Stimulated activated CD4-positive, alpha-beta T cell treated with anti-CD3 and anti-CD28 coated beads, TNF-alpha, amount 100 ng/mL, for 4 hours (primary cell): Measurements from ENCODE around the gene KYNU.
"Not testable (repeated sequence)": the region's sequence is repeated elsewhere in the genome, so short reads cannot be mapped to it uniquely, and the experiment has no call there.

ENCODE experiments used
- DNase-seq, 3 experiments: peaks; one replicate each; pipeline ENCODE4 v3.0.0-alpha.2; 2020; ENCODE audit warnings: low read depth in 3 of 3

The KYNU gene

DNA sequence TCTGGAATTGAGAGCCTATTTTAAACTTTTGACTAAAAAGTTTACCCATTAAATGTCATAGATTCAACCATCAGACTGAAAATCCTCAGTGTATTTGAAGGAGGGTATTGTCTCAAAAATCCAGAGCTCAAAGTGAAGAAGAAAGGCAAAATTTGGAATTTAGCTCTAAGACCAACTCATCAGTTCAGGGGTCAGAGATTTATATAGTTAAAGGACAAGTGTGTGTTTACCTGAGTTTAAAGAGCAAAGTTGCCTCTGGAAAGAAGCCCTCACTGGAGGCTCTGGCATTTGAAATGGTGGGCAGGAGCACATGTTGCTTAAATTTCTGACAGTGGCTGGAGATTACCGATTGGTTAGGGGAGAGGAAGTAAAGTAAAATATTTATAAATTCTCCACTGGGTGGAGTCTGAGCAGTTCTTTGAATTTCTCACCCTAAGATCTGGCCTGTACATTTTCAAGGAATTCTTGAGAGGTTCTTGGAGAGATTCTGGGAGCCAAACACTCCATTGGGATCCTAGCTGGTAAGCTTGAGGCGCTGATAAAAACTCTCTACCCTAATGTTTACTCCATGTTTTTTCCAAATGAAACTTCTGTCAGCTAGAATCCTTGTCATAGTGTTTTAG lies at the start of gene KYNU:
TSS of gene KYNU (plus strand) at position 449 of the 623 bp plus-strand sequence. CDS start 7,704 bp downstream, outside the sequence.
- no peak for DNase-seq

DNA sequence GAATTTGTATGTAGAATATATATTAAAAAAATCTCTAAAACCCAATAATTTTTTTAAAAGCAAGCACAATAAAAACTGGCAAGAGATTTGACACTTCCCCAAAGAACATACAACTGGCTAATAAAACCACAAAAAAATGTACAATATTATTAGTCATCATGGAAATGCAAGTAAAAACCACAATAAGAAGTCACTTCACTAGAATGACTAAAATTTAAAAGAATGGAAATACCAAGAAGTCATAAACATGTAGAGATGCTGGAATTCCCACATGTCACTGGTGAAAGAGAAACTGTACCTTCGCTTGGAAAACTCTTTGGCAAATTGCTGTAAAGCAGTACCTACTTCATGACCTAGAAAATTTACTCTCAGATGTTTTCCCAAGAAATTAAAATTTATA lies 43.4 kb upstream of the KYNU start:
- DNase-seq = no peak

DNA sequence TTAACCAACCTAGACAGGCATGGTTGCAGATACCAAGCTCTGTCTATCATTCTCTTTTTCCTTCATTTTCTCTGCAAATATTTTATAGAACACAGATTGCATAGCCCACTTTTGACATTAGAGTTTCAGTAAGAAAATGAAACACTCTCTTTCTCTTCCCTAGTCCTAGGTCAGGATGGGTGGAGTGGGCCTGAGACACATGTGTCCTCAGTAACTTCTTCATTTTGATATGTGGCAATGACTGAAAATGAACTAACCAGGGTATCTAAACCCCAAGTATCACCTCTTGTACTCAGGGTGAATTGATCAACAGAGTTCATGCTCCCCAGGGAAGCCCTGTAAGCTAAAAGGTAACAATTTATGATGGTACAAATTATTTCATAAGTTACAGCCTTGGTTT lies 37.0 kb upstream of the KYNU start:
- DNase-seq = no peak

DNA sequence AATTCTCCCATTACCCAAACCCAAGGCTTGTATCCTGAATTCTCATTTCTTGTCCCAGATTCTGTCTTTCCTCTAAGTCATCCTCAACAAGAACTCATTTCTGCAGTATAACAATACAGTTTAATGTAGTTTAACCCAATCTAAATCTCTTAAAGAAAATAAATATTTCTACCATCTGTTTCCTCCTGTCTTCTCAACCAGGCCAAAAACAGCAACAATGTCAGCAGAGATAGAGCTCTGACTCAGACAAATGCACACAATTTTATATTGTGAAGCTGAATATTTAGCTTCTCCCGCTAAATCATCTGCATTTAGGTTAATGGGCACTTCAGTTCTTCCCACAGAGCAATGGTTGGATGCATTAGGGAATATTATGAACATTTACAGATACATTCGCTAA lies 35.7 kb upstream of the KYNU start:
- DNase-seq = no peak

DNA sequence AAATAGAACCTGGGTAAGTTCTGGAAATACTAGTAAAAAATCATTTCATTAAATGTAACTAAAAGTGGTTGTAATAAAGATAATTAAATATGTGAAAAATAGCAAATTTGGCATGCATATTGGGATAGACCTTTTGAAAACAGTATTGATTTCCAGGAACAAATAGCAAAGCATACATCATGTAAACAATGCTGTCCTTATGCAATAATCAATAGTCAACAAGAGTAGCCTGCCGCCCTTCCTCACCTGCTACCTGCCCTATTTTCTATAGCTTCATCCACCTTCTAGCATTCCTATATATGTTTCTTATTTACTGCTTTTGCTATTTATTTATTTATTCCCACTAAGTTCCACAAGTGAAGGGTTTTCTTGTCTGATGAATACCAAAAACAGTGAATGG lies 35.1 kb upstream of the KYNU start:
- no peak for DNase-seq

DNA sequence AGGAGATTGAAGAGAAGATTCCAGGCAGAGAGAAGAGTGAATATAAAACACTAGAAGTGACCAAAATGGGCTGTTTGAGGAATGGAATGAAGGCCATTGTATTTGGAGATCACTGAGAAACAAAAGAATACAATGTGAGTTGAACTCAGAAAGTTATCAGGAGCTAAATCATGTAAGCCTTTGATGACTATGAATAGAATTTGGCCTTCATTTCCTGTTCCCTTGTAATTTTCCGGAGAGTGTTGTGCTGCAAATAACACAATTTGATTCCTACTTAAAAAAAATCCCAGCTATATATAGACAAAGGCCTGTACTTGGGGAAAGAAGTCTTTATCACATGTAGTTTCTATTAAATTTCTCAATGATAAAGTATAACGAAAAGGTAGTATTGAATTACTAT lies 33.7 kb upstream of the KYNU start:
- DNase-seq = no peak

DNA sequence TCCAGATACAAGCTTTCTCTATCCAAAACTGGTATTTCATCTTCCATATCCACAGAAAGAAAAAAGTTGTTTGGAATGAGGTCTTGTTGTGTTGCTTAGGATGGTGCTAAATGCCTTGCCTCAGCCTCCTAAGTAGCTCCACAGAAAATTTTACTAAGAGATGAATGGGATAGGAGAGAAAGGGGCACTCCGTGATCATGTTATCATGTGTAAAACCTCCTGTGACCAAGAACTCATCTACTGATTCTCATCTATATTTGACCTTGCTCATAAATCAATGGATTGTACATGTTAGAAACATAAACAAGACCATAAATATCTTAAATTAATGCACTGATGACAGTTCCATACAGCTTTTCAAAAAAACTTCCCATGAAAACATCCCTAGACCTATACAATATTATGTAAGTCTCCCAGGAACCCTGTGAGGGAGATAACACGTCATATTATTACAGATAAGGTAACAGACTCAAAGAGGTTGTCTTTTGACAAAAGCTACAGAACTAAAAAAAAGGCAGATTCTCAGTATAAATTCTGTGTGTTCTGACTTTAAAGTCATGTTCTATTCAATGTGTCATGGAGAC lies 29.3 kb upstream of the KYNU start:
- no peak for DNase-seq

DNA sequence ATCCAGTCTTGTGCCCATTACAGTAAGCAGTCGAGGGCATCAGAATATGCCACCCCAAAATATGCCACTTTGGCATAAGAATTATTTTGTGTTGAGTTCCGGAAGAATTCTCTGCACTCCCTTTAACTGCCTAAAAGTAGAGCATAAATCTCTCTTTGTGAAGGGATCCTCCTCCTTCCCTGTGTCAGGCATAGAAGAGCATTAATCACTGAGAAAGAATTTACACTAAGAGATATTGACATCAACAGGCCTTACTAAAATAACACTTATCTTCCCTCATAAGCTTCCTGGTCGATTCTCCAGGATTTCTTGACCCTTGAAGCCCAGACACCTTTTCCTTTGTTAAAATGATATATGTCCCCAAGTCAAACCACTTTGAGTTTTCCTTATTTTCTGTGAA lies 27.6 kb upstream of the KYNU start:
- DNase-seq = no peak

DNA sequence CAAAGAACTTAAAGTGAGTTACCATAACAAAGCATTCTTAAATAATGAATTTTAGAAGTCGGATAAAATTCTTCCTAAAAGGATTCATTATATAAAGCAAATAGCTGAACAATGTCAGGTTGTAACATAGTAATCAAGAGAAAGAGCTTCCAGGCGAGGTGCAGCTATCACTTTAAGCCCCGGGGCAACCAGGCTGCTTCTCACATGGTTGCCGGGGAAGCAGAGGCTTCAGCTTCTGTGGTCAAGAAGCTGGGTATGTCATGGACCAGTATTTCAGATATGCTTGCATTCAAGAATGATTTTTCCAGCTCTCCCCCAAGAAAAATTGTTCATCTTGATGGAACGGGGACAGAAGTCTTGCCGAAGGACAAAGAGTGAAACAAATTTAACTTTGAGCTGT lies 23.6 kb upstream of the KYNU start:
- no peak for DNase-seq

DNA sequence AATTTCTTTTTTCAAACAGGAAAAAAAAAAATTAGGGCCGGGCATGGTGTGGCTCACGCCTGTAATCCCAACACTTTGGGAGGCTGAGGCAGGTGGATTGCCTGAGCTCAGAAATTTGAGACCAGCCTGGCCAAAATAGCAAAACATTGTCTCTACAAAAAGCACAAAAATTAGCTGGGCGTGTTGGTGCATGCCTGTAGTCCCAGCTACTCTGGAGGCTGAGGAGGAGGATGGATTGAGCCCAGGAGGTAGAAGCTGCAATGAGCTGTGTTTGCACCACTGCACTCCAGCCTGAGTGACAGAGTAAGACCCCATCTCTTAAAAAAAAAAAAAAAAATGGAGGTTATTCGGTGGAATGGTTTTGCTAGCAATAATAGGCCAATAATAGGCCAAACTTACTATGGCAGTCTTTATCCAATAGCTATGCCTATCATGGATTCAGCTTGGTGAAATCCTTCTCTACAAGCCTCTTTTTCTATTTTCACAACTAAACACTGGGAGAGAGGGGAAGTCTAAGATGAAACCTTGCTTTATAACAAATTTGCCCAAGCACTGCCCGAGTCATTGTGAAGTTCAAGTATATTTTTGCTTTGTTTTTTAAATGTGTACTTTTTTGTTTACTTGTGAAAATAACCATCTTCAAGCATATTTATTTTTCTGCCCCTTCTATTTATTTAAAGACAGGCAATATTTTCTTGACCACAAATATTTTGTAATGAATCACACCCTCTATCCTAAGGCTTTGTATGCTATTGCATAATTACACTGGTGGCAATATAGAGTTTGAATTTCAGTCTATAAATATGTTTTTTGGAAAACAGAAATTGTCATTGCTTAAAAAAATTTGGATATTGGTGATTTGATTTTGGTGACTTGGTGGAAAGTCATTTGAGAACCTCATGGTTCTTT lies 20.0 kb upstream of the KYNU start:
- DNase-seq = no peak

DNA sequence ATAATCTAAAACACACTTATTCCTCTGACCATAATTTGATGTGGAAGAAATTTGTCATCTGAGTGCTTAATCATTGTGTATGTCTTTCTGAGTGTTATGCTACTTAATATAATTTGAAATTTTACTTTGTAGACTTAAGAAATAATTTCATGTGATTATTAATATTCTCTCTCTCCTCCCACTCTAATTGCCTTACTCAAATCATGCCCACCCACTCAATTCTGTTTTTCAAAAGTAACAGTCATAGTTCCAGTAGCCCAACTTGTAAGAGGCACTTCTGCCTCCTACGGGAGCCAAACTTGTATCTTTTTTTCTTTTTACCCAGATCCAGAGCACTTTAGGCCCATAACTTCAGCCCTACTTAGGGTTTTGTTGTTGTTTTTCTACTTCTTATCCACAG lies 18.5 kb upstream of the KYNU start:
- DNase-seq = no peak

DNA sequence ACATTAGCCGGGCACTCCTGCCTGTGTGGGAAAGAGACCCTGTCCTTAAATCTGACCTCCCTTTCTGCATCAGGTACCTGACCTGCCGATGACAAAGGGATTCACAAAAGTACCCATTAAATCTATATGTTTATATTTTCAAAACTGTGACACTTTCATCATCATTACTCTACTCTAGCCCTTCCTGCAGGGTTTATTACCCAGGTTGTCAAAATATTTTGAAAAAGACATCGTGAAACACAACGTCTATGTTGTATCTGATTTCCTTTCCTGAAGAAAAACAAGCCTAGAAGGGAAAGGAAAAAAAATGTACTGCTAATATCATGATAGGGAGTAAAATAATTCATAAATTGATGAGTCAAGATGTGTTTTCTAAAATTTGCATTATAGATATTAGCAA lies 15.2 kb upstream of the KYNU start:
- no peak for DNase-seq

DNA sequence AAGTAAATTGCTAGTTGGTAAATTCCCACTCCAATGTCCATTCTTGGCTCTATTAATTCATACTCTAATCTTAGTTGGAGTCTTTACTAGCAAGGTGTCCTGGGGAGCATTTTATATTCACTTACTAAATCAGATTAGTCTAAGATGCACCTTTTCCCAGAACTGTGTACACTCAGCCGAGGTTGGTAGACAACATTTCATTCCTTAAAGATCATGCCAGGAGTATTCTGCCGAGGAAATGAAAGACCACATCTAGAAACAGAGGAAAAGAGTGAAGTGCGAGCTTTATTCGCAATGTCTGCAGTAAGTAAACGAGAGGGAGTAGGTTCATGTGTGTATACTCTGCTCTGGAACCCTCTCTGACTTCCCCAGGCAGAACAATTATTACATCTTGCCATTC lies 14.6 kb upstream of the KYNU start:
- no peak for DNase-seq

DNA sequence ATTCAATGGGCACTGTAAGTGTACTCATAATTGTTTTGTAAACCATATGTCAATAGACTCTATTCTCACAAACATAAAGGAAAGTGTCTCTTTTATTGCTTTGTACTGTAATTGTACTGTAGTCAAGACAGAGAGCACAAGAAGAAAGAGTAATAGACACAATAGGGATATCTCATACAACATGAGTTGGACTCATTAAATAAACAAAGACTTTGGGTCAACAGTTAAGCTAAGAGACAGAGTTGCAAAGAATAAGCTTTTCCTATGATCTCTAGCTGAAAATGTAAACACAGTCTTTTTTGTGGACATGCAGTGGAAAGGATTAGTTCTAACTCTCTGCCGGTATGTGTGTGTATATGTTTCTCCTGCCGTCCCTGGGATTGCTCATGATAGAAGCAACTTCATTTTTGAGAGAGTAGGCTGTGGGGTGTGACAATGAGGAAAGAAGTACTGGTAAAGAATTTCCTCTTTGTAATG lies 13.9 kb upstream of the KYNU start:
- no peak for DNase-seq

DNA sequence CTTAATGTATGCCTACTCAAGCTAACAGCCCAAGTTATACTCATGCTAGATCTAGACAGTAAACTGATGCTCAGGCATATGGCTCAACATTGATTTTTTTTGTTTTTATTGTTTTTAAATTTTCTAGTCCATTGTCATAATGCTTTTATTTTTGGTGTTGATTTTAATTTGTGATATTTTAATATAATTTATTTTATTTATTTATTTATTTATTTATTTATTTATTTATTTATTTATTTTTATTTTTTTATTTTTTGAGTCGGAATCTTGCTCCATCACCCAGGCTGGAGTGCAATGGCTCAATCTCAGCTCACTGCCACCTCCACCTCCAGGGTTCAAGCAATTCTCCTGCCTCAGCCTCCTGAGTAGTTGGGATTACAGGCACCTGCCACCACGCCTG lies 12.9 kb upstream of the KYNU start:
- not testable (repeated sequence) for DNase-seq

DNA sequence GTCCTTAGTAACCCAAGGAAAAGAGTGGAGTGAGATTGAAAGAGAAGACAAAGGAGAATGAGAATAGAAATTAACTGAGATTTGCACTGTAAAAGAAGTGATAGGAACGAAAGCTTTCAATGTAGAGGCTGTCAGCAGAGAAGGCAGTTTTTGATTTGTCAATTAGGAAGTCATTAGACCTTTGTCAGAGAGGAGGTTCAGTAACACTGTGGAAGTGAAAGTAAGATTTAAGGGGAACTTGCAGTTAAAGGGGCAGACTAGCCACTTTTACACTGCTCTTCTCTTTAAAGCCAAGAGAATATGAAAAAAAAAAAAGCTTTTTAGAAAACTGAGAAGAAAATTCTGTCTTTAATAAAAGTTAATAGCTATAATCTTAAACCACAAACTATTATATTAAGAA lies 11.5 kb upstream of the KYNU start:
- no peak for DNase-seq

DNA sequence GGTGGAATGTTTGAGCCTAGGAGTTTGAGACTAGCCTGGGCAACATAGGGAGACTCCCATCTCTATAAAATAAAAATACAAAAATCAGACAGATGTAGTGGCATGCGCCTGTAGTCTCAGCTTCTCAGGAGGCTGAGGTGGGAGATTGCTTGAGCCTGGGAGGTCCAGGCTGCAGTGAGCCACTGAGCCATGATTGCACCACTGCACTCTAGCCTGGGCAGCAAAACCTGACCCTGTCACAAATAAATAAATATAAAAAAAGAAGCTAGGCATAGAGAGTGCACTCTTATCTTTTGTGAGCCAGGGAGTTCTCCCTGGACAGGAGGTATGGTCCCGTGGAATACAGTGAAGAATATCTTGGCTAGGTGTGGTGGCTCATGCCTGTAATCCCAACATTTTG lies 11.0 kb upstream of the KYNU start:
- no peak for DNase-seq

DNA sequence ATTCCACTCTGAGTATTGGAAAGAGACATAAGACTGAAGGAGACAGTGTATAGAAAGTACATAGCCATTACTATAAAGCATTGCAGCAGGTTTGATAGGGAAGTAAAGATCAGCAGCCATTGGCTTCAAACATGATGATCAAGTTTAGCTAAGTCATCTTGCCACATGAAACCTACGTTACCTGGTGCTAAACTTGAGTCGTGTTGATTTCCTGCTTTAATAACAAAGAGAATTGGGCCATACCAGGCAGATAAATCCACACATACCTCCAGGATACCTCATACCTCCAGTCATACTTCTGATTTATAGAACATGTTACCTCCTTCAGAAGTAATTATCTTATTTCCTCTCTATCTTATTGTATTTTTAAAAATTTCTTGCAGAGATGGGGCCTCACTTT lies 10.3 kb upstream of the KYNU start:
- no peak for DNase-seq

DNA sequence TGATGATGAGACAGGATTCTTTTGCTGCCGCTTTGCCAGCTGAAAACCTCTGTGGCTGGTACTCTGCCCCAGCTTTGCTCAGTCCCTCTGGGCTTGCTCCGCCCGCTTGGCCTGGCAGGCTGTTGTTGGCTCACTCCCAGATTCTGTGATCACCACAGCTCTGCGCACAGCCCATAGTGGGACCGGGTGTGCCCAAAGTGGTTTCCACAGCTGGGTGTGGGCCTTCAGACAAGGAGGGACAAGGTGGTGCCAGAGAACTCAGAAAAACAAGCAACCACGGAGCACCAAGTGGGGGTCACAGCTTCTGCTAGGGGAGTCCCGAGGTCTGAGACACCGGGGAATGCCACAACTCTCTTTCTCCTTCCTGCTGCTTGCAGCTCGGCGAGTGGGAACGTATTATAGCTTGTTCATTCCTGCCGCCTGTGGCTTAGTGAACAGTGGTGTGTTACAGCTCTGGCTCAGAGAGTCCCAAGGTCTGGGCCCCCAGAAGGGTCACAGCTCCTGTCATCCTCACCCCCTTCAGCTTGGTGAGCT lies 9.2 kb upstream of the KYNU start:
- no peak for DNase-seq

DNA sequence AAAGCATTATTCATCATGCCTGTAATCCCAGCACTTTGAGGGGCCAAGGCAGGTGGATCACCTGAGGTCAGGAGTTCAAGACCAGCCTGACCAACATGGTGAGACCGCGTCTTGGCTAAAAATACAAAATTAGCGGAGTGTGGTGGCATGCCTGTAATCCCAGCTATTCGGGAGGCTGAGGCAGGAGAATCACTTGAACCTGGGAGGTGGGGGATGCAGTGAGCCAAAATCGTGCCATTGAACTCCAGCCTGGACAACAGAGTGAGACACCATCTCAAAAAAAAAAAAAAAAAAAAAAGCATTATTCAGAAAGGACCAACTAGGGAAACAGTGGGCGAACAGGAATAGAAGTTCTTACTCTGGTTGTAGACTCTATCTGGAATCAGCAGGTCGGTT lies 8.4 kb upstream of the KYNU start:
- not testable (repeated sequence) for DNase-seq

DNA sequence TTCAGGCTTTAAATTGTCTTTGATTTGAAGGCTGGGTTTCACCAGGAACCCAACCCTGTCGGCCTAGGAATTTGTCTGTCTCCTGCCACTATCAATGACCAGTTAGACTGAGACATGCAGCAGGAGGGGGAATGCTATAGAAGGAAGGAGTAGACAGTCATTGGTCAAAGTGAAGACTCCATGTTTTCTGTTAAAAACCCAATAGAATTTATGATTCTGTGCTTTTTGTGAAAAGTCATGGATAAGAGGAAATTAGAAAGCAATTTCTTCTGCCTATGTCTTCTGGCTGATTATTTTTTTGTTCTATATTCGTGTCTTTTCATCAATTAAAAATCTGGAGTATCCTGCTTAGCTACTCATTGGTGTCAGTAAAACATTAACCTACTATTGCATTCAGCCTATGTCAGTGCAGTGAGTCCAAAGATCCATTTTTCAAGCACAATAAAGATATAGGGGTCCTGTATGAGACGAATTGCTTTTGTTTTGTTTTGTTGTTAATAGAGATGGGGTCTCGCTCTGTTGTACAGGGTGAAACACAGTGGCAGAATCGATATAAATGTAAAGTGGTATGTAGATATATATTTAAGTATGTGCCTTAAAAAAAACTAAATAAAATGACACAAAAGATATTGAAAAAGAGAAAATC lies 7.9 kb upstream of the KYNU start:
- no peak for DNase-seq

DNA sequence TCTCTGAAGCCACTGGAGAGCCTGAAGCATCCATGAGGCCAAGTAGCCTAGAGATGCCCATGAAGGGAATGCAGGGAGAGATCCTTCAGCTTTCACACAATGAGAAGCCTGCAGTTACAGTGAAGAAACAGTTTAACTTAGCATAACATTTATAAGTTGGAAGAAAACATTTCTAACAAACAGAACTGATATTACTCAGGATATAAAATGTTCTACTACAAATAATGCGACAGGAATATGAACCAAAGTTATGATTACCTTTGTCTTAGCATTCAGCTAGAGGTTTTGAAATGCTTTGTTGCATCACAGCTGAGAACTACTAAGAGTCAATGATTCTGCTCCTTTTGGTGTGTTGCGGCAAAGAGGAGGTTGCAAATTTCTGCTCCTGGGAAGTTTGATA lies 6.9 kb upstream of the KYNU start:
- DNase-seq = no peak
